KMS-11 (cell line): ENCODE data around the gene KCNE4.
"Not testable (repeated sequence)": the region's sequence is repeated elsewhere in the genome, so short reads cannot be mapped to it uniquely, and the experiment has no call there.

ENCODE experiments used
- H2AFZ ChIP-seq: fragments of 200-600 bp; sonication (generic); 2 replicates; pipeline ENCODE4 v1.6.1; 2016; ENCODE audit warnings: antibody characterized with exemption, mixed run types, low read depth
- H3K27ac ChIP-seq: fragments of 200-600 bp; sonication (generic); 2 replicates; pipeline ENCODE4 v1.6.1; 2016; ENCODE audit warnings: mild to moderate bottlenecking, mixed run types
- H3K27me3 ChIP-seq: fragments of 200-600 bp; sonication (generic); 2 replicates; pipeline ENCODE4 v1.6.1; 2017; ENCODE audit warnings: mild to moderate bottlenecking, low read depth, mixed run types, moderate library complexity; ENCODE audit not compliant: insufficient read depth
- H3K36me3 ChIP-seq: fragments of 200-600 bp; sonication (generic); 2 replicates; pipeline ENCODE4 v1.6.1; 2017; ENCODE audit warnings: mild to moderate bottlenecking, mixed run types; ENCODE audit not compliant: insufficient read depth
- H3K4me1 ChIP-seq: fragments of 200-600 bp; sonication (generic); 2 replicates; pipeline ENCODE4 v1.6.1; 2016; ENCODE audit warnings: mild to moderate bottlenecking, low read depth, mixed run types; ENCODE audit not compliant: poor library complexity, severe bottlenecking
- H3K4me2 ChIP-seq: fragments of 200-600 bp; sonication (generic); 2 replicates; pipeline ENCODE4 v1.7.0; 2016; ENCODE audit warnings: mild to moderate bottlenecking, mixed run types
- H3K4me3 ChIP-seq: fragments of 200-600 bp; sonication (generic); IDR thresholded peaks from 2 replicates; pipeline ENCODE4 v1.6.1; 2017; ENCODE audit warnings: low read depth, low read length, mixed read lengths; ENCODE audit not compliant: insufficient read depth
- H3K79me2 ChIP-seq: fragments of 200-600 bp; sonication (generic); 2 replicates; pipeline ENCODE4 v1.6.1; 2016; ENCODE audit warnings: low read depth, mixed run types; ENCODE audit not compliant: insufficient read depth
- H3K9ac ChIP-seq: fragments of 200-600 bp; sonication (generic); 2 replicates; pipeline ENCODE4 v1.6.1; 2016; ENCODE audit warnings: mild to moderate bottlenecking, mixed run types
- H4K20me1 ChIP-seq: fragments of 200-600 bp; sonication (generic); 2 replicates; pipeline ENCODE4 v1.6.1; 2016; ENCODE audit warnings: mild to moderate bottlenecking, mixed run types; ENCODE audit not compliant: insufficient read depth
- TF ChIP-seq, protein P1 (sequence below): fragments of 200-600 bp; sonication (generic); conservative IDR thresholded peaks from 2 replicates; pipeline ENCODE4 v1.6.1; 2017; ENCODE audit warnings: low read depth, mild to moderate bottlenecking, antibody characterized with exemption, low read length, moderate library complexity, mixed read lengths

Gene KCNE4

DNA sequence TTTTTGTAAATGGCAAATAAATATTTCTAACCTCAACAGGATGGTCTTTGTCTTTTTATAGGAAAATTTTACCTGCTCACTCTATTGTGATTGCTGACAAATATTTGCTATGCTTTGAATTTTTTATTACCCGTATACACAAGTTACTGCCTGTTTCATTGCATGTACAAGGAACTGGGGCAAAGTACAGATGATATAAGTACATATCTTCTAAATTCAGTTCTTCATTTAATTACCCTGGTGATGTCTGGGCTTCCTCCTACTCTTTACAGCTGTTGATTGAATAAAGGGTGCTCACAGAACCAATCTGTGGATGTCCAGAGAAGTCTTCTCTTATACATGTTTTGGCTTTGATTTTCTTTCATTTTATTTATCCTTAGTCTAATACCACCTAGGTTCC, 26.5 kb downstream of the KCNE4 start:
- Histone ChIP-seq H3K4me2 (no peak overlapping the region), H3K27ac (no peak overlapping the region), H4K20me1 (no peaks in the 10 kb centered on the region), H3K4me3 (no peak overlapping the region), H3K9ac (no peak overlapping the region), H3K79me2 (no peaks in the 10 kb centered on the region), H3K4me1 (peaks cover 60% of the 10 kb centered on the region), H3K36me3 (no peaks in the 10 kb centered on the region), H3K27me3 (no peaks in the 10 kb centered on the region), H2AFZ (no peak overlapping the region)
- TF ChIP-seq, protein P1, sequence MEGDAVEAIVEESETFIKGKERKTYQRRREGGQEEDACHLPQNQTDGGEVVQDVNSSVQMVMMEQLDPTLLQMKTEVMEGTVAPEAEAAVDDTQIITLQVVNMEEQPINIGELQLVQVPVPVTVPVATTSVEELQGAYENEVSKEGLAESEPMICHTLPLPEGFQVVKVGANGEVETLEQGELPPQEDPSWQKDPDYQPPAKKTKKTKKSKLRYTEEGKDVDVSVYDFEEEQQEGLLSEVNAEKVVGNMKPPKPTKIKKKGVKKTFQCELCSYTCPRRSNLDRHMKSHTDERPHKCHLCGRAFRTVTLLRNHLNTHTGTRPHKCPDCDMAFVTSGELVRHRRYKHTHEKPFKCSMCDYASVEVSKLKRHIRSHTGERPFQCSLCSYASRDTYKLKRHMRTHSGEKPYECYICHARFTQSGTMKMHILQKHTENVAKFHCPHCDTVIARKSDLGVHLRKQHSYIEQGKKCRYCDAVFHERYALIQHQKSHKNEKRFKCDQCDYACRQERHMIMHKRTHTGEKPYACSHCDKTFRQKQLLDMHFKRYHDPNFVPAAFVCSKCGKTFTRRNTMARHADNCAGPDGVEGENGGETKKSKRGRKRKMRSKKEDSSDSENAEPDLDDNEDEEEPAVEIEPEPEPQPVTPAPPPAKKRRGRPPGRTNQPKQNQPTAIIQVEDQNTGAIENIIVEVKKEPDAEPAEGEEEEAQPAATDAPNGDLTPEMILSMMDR = no peak

- H2AFZ ChIP-seq = no peak overlapping the region
- H3K9ac ChIP-seq = no peak overlapping the region
- H3K4me1 ChIP-seq = peaks cover 54% of the 10 kb centered on the region
- H4K20me1 ChIP-seq = no peaks in the 10 kb centered on the region
- no peaks in the 10 kb centered on the region for H3K36me3 ChIP-seq
- no peak overlapping the region for H3K4me2 ChIP-seq
- H3K27me3 ChIP-seq = no peaks in the 10 kb centered on the region
- no peaks in the 10 kb centered on the region for H3K79me2 ChIP-seq
- no peak overlapping the region for H3K4me3 ChIP-seq
- TF ChIP-seq, protein P1 = no peak
- H3K27ac ChIP-seq = no peak overlapping the region
Observed at GRCh38 chr2:223079378-223079777, 27.4 kb downstream of the KCNE4 start.

DNA sequence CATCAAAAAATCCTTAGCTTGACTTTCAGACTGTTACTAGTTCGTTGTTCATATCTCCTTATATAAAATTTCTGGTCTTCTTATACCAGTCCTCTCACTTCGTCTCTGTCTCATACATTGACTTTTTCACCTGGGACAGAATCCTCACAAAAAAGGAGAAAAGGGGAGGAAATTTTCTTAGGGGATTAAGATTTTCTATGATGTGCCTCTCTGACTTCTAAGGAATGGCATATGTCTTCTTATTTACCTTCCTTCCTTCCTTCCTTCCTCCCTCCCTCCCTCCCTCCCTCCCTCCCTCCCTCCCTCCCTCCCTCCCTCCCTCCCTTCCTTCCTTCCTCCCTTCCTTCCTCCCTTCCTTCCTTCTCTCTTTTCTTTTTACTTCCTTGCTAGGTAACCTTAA, 27.9 kb downstream of the KCNE4 start:
- Histone ChIP-seq H3K27me3 (no peaks in the 10 kb centered on the region), H2AFZ (no peak overlapping the region), H3K4me2 (no peak overlapping the region), H3K36me3 (no peaks in the 10 kb centered on the region), H3K27ac (no peak overlapping the region), H3K9ac (no peak overlapping the region), H3K4me3 (no peak overlapping the region), H3K79me2 (no peaks in the 10 kb centered on the region), H3K4me1 (peaks cover 49% of the 10 kb centered on the region), H4K20me1 (no peaks in the 10 kb centered on the region)
- TF ChIP-seq, protein P1 = no peak

GRCh38 chr2:223080790-223081360, 28.9 kb downstream of the KCNE4 start:
- H3K9ac ChIP-seq, H3K4me3 ChIP-seq, H3K36me3 ChIP-seq, H3K27ac ChIP-seq, H3K27me3 ChIP-seq, H4K20me1 ChIP-seq, H3K79me2 ChIP-seq, H3K4me2 ChIP-seq, H2AFZ ChIP-seq: not testable (repeated sequence)
- H3K4me1 ChIP-seq = peaks cover 39% of the 10 kb centered on the region

- no peak overlapping the region for H3K27ac ChIP-seq
- no peak overlapping the region for H3K4me2 ChIP-seq
- H3K27me3 ChIP-seq = no peaks in the 10 kb centered on the region
- no peak overlapping the region for H3K4me3 ChIP-seq
- H2AFZ ChIP-seq = no peak overlapping the region
- no peaks in the 10 kb centered on the region for H3K36me3 ChIP-seq
- no peaks in the 10 kb centered on the region for H3K79me2 ChIP-seq
- H4K20me1 ChIP-seq = no peaks in the 10 kb centered on the region
- peaks cover 30% of the 10 kb centered on the region for H3K4me1 ChIP-seq
- H3K9ac ChIP-seq = no peak overlapping the region
- TF ChIP-seq, protein P1 = no peak
Observed at GRCh38 chr2:223081789-223082188, 29.8 kb downstream of the KCNE4 start.
